ENCODE results near the gene MGRN1.
A peak's percentile ranks its signal among the peaks of the same experiment; 100 is the strongest.
"Not testable (repeated sequence)": the region's sequence is repeated elsewhere in the genome, so short reads cannot be mapped to it uniquely, and the experiment has no call there.

The MGRN1 gene

GRCh38 chr16:4734730-4735535 is 110.3 kb downstream of the MGRN1 start:
- no peak for TF ChIP-seq CTCF (conservative IDR thresholded peaks at IDR 0.05; ENCODE audit: low read length)
- DNase-seq (ENCODE audit: low read depth), result peak; percentile 69
- peak overlapping the region; percentile 98 for H3K4me3 ChIP-seq (ENCODE audit: low read length)

GRCh38 chr16:4736546-4736945 is 111.9 kb downstream of the MGRN1 start:
- no peak for DNase-seq (ENCODE audit: low read depth)
- H3K4me3 ChIP-seq (ENCODE audit: low read length), result no peak overlapping the region
- TF ChIP-seq CTCF (conservative IDR thresholded peaks at IDR 0.05; ENCODE audit: low read length), result no peak

GRCh38 chr16:4737545-4737944 is 112.9 kb downstream of the MGRN1 start:
- TF ChIP-seq CTCF (conservative IDR thresholded peaks at IDR 0.05; ENCODE audit: low read length), result no peak
- H3K4me3 ChIP-seq (ENCODE audit: low read length), result no peak overlapping the region
- DNase-seq (ENCODE audit: low read depth), result no peak

- not testable (repeated sequence) for DNase-seq (ENCODE audit: low read depth); H3K4me3 ChIP-seq (ENCODE audit: low read length)
These were observed 113.7 kb downstream of the MGRN1 start for GRCh38 chr16:4738370-4738769.

Data from AG10803 (cell line).